Large intestine (tissue), 3 donors: Measurements from ENCODE around the gene KLHL26. TPM values are rescaled to one million over a fixed set of nuclear protein-coding genes. Genes with fewer than 3 reads are reported as not detected.

ENCODE experiments used
- DNase-seq, 2 donors: peaks; one replicate each; pipeline versions ENCODE4 v3.0.0 to v3.0.0-alpha.2; 2013
- H3K27ac ChIP-seq: one replicate; pipeline ENCODE4 v1.5.1; 2013; ENCODE audit warnings: low read length
- H3K27me3 ChIP-seq: 2 replicates; pipeline ENCODE4 v1.6.1; 2013; ENCODE audit warnings: low read length; ENCODE audit not compliant: control insufficient read depth, insufficient read depth
- H3K36me3 ChIP-seq: 2 replicates; pipeline ENCODE4 v1.6.1; 2013; ENCODE audit warnings: low read length; ENCODE audit not compliant: control insufficient read depth, insufficient read depth
- H3K4me1 ChIP-seq: one replicate; pipeline ENCODE4 v1.6.1; 2013; ENCODE audit warnings: low read length; ENCODE audit not compliant: control insufficient read depth, insufficient read depth
- H3K4me3 ChIP-seq: one replicate; pipeline ENCODE4 v1.5.1; 2013; ENCODE audit warnings: low read length
- H3K9me3 ChIP-seq: one replicate; pipeline ENCODE4 v1.6.1; 2013; ENCODE audit warnings: mild to moderate bottlenecking, low read depth, low read length, moderate library complexity; ENCODE audit not compliant: control insufficient read depth
- WGBS: methylation state at CpG from one replicate; pipeline ENCODE4 v1.1.5; 2013; ENCODE audit warnings: low lambda C conversion rate; ENCODE audit not compliant: insufficient coverage; 5-methylcytosine and 5-hydroxymethylcytosine counted together
- polyA plus RNA-seq: library from polyadenylated mRNA; unstranded; fragments of 120-200 nt; gene quantifications from one replicate; pipeline ENCODE4 v1.2.1, GENCODE V29; 2013

KLHL26 gene
- polyA plus RNA-seq, 1 donor, result 4.6 TPM

DNA sequence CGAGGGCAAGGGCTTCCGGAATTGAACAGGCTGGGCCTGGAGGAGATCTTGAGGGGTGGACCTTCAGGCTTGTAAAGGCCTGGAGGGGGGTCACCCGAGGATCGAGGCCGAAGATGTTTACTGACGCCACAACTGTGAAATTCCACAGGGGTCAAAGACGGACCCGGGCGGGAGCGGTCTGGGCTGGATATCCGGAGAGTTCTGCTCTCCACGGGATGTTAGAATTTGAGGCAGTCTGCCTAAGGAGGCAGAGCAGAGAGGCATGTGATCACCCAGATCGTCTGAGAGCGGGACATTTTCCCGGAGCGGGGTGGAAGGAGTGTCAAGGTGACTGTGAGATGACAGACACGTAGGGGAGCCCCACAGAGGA, 13.2 kb downstream of the KLHL26 start:
- peaks cover 8% of the 10 kb centered on the region for H3K4me1 ChIP-seq
- no peaks in the 10 kb centered on the region for H3K9me3 ChIP-seq
- WGBS, result no CpG with 5 or more reads among the region's 17 CpGs
- H3K4me3 ChIP-seq, result no peak overlapping the region
- H3K27ac ChIP-seq, result no peak overlapping the region
- no peaks in the 10 kb centered on the region for H3K27me3 ChIP-seq
- DNase-seq, result no peak
- H3K36me3 ChIP-seq, result no peaks in the 10 kb centered on the region

- no CpG with 5 or more reads among the region's 34 CpGs for WGBS
- peaks cover 8% of the 10 kb centered on the region for H3K4me1 ChIP-seq
These were observed 13.7 kb downstream of the KLHL26 start for GRCh38 chr19:18650468-18651041.

GRCh38 chr19:18651300-18651699, 14.5 kb downstream of the KLHL26 start:
- no peak for DNase-seq
- WGBS, result no CpG with 5 or more reads among the region's 1 CpG

More at GRCh38 chr19:18650468-18651041, 13.7 kb downstream of the KLHL26 start:
- no peak overlapping the region for H3K27ac ChIP-seq
- DNase-seq, result no peak
- H3K9me3 ChIP-seq, result no peaks in the 10 kb centered on the region
- H3K36me3 ChIP-seq, result no peaks in the 10 kb centered on the region
- H3K27me3 ChIP-seq, result no peaks in the 10 kb centered on the region
- no peak overlapping the region for H3K4me3 ChIP-seq

GRCh38 chr19:18651733-18652132, 14.9 kb downstream of the KLHL26 start:
- Histone ChIP-seq H3K27ac (no peak overlapping the region), H3K4me3 (no peak overlapping the region), H3K36me3 (no peaks in the 10 kb centered on the region), H3K9me3 (no peaks in the 10 kb centered on the region), H3K4me1 (peaks cover 8% of the 10 kb centered on the region), H3K27me3 (no peaks in the 10 kb centered on the region)
- WGBS, result no CpG with 5 or more reads among the region's 6 CpGs
- DNase-seq, result no peak

More at GRCh38 chr19:18651300-18651699, 14.5 kb downstream of the KLHL26 start:
- H3K27me3 ChIP-seq, result no peaks in the 10 kb centered on the region
- H3K27ac ChIP-seq, result no peak overlapping the region
- peaks cover 8% of the 10 kb centered on the region for H3K4me1 ChIP-seq
- no peak overlapping the region for H3K4me3 ChIP-seq
- no peaks in the 10 kb centered on the region for H3K36me3 ChIP-seq
- no peaks in the 10 kb centered on the region for H3K9me3 ChIP-seq

GRCh38 chr19:18653853-18654252, 17.0 kb downstream of the KLHL26 start:
- WGBS, result no CpG with 5 or more reads among the region's 1 CpG

GRCh38 chr19:18654469-18654868, 17.6 kb downstream of the KLHL26 start:
- no peak overlapping the region for H3K27ac ChIP-seq
- peaks cover 5% of the 10 kb centered on the region for H3K4me1 ChIP-seq

More at GRCh38 chr19:18653853-18654252, 17.0 kb downstream of the KLHL26 start:
- Histone ChIP-seq H3K4me1 (peaks cover 10% of the 10 kb centered on the region), H3K27me3 (no peaks in the 10 kb centered on the region), H3K36me3 (no peaks in the 10 kb centered on the region), H3K4me3 (no peak overlapping the region), H3K27ac (no peak overlapping the region), H3K9me3 (no peaks in the 10 kb centered on the region)
- no peak for DNase-seq

DNA sequence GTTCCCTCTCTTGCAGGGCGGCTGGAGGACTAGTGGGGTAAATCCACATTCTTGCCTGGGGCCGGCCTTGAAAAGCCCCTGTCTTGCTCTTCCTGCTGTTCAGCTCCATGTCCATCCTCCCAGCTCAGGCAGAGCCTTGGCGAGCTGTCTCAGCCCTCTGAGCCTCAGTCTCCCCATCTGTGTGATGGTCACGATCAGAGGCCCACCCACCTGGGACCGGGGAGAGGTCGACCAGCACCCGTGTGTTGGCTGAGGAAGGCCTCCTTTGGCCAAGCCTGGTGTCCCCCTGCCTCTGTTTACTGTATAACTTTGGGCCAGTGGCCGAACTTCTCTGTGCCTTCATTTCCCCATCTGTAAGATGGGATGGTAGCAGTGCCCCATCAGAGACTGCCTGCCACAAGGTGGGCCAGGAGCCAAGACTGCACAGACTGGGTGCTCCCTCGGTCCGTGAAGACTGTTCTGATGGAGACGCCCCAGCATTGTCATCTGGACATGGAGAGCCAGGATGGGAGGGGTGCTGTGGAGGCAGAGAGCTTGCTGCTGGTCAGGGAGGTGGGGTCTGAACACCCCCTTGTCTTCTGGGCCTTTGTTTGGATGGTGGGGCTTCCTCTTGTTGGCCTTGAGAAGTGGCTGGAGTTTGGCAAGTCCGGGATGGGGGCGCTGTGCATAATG, 18.5 kb downstream of the KLHL26 start:
- H3K36me3 ChIP-seq, result no peaks in the 10 kb centered on the region
- no peak overlapping the region for H3K27ac ChIP-seq
- no peak overlapping the region for H3K4me3 ChIP-seq
- no peak for DNase-seq
- H3K27me3 ChIP-seq, result no peaks in the 10 kb centered on the region
- no CpG with 5 or more reads among the region's 13 CpGs for WGBS
- H3K9me3 ChIP-seq, result no peaks in the 10 kb centered on the region
- H3K4me1 ChIP-seq, result peaks cover 5% of the 10 kb centered on the region

More at GRCh38 chr19:18654469-18654868, 17.6 kb downstream of the KLHL26 start:
- H3K36me3 ChIP-seq, result no peaks in the 10 kb centered on the region
- H3K9me3 ChIP-seq, result no peaks in the 10 kb centered on the region
- no peak for DNase-seq
- H3K4me3 ChIP-seq, result no peak overlapping the region
- WGBS, result 100% methylated on average over 6 of the region's 7 CpGs
- no peaks in the 10 kb centered on the region for H3K27me3 ChIP-seq

DNA sequence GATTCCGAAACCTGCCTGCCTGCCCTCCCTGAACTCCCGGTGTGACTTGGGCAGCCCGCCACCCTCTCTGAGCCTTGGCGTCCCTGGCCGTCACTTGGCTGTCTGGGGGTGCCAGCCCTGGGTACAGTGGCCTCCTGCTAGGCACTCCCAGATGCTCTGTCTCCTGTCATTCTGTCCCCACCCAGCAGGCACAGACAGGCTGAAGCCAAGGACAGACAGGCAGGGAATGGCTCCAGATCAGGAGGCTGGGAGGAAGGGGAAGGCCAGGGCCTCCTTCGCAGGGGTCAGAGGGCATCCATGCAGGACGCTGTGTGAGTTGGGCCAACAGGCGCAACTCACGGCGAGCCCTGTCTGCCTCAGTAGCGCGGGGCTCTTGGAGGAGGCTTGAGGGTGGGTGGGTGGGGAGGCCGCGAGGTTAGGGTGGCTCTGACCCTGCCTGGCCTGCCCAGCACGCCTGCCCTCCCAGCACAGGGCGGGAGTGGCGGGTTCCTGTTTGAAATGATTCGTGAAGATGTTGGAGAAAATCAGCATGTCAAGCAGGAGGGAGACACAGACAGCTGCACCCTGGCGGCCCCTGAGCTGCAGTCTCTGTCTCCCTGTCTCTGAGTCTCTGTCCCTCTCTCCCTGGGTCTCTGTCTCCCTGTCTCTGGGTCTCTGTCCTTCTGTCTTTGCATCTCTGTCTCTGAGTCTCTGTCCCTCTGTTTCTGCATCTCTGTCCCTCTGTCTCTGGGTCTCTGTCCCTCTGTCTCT, 19.7 kb downstream of the KLHL26 start:
- Histone ChIP-seq H3K36me3 (no peaks in the 10 kb centered on the region), H3K4me1 (peaks cover 5% of the 10 kb centered on the region), H3K9me3 (no peaks in the 10 kb centered on the region), H3K27ac (no peak overlapping the region), H3K27me3 (no peaks in the 10 kb centered on the region), H3K4me3 (no peak overlapping the region)
- DNase-seq, result no peak
- WGBS, result no CpG with 5 or more reads among the region's 19 CpGs

- H3K4me1 ChIP-seq, result peaks cover 5% of the 10 kb centered on the region
- no peak overlapping the region for H3K4me3 ChIP-seq
- no peaks in the 10 kb centered on the region for H3K27me3 ChIP-seq
- no peak overlapping the region for H3K27ac ChIP-seq
- H3K9me3 ChIP-seq, result no peaks in the 10 kb centered on the region
- WGBS, result no CpG with 5 or more reads among the region's 20 CpGs
- H3K36me3 ChIP-seq, result no peaks in the 10 kb centered on the region
- DNase-seq, result peak in 1 of 2 donors; percentile 28
These were observed 20.9 kb downstream of the KLHL26 start for GRCh38 chr19:18657590-18658365.

GRCh38 chr19:18658366-18658855, 21.6 kb downstream of the KLHL26 start:
- DNase-seq, result no peak
- no peak overlapping the region for H3K4me3 ChIP-seq
- H3K4me1 ChIP-seq, result peaks cover 9% of the 10 kb centered on the region
- WGBS, result 100% methylated on average over 3 of the region's 4 CpGs
- no peaks in the 10 kb centered on the region for H3K27me3 ChIP-seq
- no peaks in the 10 kb centered on the region for H3K9me3 ChIP-seq
- H3K36me3 ChIP-seq, result no peaks in the 10 kb centered on the region
- no peak overlapping the region for H3K27ac ChIP-seq
